NCI-H345 treated with DMSO at 0.1 percent for 48 hours (cell line): ENCODE data around the gene ZC3H8.
A peak's percentile ranks its signal among the peaks of the same experiment; 100 is the strongest.
"Not testable (repeated sequence)": the region's sequence is repeated elsewhere in the genome, so short reads cannot be mapped to it uniquely, and the experiment has no call there.

Experiments
- DNase-seq: peaks from one replicate; lab custom pipeline; 2025; ENCODE audit not compliant: unreplicated experiment; lab: John Stamatoyannopoulos, UW

Gene ZC3H8

DNA sequence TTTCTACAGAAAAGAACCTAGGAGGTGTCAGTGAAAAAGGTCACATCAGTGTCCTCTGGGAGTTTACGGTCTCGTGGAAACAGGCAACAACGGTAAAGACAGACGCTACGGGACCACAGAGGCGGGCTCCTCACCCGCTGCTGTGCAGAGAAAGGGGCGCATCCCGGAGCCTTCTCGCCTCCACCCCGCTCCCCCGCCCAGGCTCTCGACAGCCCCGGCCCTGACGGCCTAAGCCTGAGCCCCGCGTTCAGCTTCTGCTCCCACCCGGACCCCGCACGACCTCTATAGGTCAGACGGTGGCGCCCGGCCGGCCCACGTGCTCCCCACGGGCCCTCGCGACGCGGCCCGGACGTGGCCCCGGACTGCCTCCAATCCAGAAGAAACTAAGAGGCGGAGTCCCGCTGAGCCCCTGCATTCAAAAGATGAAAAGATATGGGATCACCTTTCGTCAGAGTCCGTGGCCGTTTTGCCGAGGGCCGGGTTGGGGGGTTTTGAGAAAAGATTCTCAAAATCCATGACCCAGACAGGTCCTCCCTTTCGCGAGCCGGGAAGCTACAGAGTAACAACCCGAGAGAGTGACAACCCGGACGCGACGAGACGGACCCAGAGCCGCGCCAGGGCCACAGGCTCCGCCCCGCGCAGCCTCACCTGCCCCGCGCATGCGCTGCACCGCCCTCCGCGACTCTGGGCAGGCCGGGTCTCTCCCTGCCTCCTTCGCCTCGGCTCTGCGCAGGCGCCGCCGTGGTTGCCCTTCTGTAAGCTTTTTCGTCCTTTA, at the start of gene ZC3H8:
ZC3H8 (minus strand) TSS at position 577 of the 775 bp plus-strand sequence; CDS start at position 516, 61 bp downstream.
- DNase-seq: peak; percentile 90

DNA sequence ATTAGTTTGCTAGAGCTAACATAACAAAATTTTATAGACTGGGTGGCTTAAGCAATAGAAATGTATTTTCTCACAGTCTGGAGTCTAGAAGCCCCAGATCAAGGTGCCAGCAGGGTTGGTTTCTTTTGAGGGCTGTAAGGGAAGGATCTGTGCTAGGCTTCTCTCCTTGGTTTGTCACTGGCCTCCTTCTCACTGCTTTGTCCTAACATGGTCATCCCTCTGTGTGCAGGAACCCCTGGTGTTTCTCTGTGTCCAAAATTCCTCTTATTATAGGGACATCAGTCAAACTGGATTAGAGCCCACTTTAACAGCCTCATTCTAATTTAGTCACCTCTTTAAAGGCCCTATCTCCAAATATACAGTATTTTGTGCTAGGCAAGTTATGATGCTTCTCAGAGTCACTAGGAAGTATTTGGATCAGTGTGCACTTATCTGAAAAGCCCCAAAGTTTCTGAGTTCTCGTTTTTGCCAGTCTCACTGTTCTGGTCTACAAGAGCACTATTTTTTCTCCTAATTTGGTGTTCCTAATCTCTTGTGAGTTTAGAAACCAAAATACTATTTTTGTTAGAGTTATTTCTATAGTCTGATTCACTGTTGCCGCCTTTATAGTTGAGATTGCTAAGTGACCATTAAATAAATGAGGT, 49.6 kb upstream of the ZC3H8 start:
- no peak for DNase-seq

DNA sequence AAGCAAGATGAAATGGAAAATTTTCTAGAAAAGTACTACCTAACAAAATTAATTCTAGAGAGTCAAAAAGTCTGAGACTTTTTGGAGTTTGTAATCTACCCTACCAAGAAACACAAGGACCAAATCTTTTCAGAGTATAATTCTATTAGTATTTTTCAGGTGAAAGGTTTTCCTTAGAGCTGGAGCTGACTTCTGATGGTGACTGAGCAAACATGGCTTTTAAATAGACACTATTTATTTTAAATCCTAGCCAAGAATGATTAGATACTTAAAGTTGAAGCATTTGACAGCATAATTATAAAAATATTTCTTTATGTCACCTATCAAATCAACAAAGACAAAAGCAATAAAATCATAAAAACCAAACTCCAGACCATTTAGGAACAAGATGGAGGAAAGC, 47.1 kb upstream of the ZC3H8 start:
- DNase-seq: no peak

DNA sequence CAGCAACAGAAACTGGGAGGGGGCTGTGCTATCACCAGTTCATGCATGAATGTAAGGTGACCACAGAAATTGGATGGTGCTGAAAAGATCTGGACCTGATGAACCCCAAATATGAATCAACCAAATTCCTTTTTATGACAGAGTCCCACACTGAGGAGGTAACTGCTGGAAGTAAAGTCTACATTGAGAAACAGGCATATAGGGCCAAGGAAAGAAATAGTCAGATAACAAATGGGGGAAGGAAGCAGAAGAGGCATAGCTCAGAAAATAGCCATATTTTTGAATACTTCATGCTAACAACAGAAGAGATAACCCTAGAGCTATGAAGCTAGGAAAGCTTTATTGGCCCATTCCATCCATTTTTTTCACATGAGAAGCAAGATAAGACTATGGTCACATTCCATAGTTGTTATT, 46.3 kb upstream of the ZC3H8 start:
- no peak for DNase-seq

DNA sequence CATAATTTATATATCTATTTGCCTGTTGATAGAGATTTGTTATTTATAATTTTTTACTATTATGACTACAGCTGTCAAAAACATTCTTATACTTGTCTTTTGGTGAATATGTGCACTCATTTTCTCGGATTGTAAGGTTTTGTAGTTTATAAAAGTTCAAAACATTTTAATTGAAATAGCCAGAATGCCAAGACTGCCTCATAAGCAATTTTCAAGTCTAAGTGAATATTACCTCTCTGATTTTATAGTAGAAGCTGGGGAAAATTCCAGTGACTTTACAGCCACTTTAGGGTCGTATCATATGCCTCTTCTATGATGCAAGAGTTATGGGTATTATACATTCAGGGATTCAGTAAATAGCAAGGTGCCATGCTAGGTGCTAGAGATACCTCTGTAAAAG, 41.6 kb upstream of the ZC3H8 start:
- no peak for DNase-seq

DNA sequence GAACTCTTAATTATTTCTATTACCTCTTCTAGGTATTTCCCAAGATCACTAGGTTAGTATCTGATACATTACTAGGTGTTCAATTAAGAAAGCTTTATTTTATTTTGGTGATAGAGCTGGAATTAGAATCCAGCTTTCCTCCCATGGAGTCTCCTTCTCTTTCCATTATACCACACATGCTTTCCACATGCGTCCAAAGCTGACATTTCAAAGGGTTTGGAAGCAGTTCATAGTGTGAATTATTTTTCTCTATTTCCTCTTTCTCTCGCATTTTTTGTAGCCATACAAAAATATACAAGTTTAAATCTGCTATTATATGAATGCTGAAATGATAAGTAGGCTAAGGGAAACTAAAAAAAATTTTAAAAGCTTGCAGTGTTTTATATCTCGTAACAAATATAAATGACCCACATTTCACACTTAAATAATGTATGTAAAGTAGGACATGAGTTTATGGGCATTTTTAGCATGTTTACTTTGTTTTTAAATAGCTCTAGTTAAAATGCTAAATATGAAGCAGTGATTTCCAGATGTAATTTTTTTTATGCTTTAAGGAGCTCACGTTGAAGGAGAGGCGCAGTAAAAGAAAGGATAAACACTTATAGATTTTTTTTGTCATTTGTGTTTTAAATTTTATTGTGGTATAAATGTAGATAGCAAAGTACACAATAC, 40.7 kb upstream of the ZC3H8 start:
- no peak for DNase-seq

DNA sequence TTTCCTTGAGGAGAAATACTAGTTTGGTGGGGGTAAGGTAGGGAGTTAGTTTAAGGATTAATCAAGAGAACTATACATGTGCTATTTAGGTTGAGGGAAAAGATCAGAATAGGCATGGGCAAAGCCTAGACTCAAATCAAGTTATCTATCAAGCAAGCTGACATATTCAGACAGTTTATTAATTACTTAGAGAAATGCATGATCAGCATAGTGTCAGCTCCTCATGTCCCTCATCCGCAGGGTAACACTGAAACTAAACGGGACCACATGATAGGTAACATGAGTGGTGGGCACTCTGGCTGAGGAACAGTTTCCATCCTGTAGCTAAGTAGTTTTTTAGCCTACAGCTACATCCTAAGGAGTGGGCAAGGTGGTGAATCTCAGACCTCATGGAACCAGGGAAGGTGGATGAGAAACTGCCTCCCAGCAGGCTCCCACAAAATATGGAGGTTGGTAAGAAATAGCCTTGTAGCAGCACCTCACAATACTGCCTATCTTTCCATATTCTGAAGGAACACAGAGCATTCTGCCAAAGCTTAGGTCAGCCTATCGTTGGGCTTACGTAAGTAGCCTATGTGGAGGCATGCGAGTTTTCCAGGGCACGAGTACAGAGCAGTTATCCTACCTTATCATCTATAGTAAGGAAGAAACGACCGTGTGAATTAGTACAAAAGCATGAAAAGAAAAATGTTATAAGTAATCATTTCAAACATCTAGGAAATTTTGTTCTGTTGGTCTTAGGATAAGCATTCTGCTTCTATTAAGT, 39.0 kb upstream of the ZC3H8 start:
- DNase-seq: no peak

DNA sequence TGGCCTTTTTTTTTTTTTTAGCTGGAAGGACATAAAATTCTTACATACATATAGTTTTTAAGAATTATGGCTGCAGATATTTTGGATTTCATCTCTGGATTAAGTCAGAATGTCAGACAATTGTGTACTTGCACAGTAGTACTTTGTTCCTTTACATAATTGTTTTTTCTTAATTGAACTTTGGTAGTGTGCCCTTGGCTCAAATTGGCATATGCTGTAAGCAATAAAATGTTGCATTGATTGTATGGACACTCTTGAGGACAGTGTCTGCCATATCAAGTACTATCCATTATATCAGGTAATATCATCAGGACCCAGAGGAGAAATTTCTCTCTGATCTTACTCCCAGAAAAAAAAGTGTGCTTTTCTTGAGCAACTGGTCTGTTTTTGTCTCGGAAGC, 35.8 kb upstream of the ZC3H8 start:
- no peak for DNase-seq

DNA sequence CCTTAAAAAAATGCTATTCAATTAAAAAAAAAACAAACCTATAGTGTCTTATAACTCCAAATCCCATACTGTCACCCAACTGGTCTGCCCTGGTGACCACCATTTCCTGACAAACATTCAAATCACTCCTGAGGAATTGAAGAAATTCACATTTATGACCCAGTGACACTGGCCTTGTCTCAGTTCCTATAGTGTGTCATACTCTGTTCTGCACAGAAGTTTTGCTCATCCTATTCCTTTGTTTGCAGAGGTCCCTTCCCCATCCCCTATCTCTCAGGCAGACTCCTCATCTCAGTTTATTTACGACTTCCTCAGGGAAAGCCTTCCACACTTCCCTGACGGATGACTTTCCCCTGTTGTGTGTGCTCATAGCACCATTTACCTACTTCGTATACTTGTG, 35.2 kb upstream of the ZC3H8 start:
- DNase-seq: no peak

DNA sequence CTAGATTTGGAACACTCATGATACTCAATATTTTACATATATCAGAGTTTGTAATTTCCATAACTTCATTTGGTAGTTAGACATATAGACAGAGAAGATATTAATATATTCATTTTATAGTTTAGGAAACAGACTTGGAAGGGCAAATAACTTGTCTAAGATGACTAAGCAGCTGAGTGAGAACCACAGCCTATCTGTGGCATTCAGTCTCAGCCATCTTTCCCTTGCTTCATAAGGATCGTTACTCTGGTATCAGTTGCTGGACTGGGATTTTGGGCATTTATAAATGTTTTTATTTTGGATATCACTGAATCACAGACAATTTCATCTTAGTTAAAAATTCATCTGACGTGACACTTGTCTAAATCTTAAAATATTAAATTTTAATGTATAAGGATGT, 28.7 kb upstream of the ZC3H8 start:
- not testable (repeated sequence) for DNase-seq

DNA sequence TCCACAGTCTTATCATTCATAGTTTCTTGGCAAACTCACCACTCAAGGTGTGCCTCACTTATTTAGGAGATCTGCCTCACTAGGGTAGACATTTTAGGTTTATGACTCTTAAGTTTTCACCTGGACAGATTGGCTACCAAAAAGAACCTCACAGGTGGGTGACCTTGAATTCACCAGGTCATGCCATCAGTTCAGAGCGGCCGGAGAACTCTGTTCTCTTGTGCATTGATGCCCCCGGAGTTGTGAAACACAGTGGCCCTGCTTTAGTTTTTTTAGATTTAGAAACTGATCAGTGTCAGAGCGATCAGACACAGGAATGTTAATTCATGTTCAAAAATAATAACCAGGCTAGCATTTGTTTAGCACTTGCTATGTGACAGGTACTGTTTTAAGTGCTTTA, 27.2 kb upstream of the ZC3H8 start:
- DNase-seq: not testable (repeated sequence)

DNA sequence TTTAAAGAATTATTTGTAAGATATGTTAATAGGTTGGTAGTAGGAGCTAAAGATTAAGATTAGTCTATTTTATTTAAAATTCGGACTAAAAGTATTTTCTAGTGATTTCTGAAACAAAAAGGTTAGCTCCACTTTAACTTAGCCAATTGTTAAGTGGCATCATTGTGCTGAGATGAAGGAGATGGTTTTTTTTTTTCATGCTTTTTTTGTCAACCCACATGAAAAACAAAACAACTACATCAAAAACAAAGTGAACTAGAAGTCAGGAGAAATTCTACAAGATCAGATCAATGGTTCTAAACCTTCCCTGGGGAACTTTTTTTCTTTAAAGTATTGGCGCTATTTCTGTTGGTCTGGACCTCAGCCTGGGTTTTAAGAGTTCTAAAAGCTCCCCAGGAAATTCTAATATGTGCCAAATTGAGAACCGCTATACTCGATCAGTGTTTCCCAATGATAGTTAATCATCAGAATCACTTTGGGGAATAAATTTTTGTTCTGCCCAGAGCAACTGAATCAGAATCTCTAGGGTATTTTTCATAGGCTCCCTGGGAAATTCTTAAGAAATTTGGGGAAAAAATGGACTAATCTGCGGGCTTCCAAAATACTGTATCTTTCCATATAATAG, 22.9 kb upstream of the ZC3H8 start:
- no peak for DNase-seq

DNA sequence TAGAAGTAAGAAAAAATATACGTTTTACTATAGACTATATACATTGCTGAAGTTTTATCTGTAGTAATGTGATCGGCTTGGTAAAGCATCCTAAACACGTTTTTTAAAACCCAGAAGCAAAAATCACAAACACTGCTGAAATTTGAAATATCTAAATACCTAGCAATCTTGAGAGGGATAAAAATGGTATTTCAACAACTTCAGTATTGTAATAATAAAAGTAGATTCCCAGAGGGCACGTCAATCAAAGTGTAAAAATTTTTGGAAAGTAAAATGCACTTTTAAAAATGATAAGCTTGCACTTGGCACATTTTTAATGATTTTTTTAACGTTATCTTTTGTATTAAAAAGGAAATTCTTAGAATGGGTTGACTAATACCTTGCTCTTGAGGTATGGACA, 22.1 kb upstream of the ZC3H8 start:
- DNase-seq: no peak

DNA sequence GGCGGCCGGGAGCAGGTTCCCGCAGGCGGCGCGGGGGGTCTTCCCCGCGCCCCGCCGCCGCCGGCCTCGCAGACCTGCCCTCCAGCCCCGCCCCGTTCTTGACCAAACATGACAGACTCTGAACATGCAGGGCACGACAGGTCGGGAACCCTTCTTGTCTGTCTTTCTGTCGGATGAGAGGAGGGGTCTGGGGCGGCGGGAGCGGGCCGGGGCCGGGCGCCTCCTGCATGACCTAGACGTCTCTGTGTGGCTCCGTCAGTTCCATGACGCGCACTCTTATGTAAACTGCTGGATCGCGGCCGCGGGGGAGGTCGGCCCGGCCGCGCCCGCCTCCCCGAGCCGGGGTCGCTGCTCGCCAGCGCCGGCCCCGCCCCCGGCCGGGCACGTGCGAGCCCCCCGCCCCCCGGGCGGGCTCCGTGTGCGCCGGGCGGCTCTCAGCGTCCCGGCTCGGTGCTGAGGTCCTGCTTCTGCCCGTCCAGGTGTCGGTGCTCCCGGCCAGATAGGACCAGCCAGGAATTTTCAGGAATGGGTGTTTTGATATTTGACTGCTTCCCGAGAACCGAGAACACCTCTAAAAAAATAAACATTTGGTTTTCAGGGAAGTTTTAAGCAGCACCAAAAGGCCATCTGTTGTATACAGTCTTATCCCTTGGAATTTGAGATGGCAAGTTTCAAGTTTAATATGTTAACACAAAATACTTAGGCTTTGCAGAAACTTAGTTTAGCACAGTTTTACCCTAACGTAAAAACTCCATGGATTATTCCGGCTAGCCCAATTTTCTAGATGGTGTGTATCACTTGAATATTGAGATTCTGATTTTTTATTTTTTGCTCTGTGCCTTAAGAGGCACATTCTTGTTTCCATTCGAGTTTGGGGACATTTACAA, 21.3 kb upstream of the ZC3H8 start:
- DNase-seq: peak; percentile 63

DNA sequence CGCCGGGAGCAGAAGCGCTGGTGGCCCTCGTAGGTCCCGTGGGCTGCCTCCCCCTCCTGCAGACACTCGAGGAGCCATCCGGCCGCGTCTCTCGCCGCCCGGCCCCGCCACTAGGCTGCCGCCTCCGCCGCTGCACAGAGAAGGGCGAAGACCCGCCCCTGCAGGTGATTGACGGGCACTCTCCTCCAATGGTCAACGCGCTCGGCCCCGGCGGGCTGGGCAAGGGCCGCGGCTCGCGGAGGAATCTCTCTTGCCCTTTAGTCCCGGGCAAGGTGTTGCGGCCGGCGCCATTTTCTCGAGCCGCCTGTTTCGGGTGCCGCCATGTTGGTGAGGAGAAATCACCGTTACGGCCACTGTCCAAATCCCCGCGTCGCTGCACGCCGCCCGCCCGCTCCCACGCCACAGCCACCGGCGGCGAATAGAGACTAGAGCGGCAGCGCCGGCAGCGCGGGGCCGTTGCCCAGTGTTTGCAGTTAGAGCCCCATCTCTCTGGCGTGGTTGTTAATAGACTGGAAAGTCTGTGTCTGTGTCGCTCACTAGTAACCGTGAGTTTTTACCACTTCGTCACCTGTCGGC, 20.6 kb upstream of the ZC3H8 start, which contains the start of gene ZC3H6:
ZC3H6 (plus strand) TSS at position 287 of the 576 bp plus-strand sequence. CDS start 398 bp downstream, outside the sequence.
- DNase-seq: peak; percentile 90

DNA sequence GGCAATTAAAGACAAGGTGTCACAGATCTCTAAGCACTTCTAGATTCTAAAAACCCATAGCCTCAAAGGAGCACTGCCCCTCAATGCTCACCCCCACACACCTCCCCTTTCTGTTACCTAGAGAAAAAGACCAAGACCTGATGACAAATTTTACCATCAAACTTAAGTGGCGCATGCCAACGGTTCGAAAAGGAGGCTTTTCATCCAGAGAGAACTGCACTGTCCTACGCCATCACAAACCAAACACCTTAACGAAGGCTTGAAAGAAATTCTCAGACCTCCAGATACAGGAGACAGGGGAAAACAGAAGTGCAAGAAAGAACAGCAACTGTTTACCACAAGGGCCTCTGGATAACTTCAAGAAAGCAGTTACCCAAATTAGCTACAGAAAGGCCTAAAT, 18.5 kb upstream of the ZC3H8 start:
- DNase-seq: no peak

DNA sequence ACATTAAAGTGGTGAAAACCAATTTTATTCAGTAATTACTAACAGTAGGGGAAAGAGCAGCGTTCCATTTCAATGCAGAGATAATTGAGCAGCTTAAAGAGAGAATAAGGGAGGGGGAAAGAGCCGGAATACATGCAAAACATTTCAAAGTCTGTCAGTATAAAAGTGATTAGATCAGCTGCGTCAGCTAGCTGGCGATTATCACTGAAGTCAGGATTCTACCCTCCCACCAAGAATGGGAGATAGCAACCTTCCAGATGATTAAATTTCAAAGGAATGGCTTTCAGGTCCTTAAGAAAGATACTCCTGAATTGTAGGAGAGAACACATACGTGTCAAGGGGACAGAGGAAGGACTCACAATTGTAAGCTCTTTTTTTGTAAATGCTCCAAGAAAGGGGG, 17.8 kb upstream of the ZC3H8 start:
- no peak for DNase-seq

DNA sequence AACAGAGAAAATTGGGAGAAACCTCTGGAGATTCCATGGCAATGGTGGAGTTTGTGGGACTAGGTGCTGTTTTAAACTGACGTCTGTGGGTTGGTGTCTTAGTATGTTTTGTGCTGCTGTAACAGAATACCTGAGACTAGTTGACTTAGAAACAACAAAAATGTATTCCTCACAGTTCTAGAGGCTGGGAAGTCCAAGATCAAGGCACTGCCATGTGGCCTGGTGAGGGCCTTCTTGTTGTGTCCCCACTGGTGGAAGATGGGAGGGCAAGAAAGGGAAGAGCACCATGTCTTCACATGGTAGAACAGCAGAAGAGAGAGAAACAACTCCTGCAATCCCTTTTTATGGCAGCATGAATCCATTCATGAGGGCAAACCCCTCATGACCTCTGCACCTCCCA, 13.7 kb upstream of the ZC3H8 start:
- DNase-seq: no peak

DNA sequence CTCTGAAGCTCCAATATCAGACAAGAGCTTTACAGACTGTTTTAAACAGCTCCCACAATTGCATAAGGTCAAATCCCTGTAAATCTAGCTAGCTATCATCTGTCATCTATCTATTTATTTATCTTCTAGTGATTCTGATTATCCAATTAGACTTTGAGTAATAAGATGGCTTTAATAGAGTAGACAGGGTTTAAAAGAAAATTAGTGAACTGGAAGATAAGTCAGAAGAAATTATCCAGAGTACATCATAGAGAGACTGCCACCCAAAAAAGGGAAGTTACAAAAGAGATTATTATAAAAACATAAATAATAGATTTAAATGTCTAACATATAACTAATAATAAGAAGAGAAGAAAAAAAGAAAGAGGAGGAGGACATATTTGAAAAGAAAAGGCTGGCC, 8.0 kb upstream of the ZC3H8 start:
- no peak for DNase-seq

DNA sequence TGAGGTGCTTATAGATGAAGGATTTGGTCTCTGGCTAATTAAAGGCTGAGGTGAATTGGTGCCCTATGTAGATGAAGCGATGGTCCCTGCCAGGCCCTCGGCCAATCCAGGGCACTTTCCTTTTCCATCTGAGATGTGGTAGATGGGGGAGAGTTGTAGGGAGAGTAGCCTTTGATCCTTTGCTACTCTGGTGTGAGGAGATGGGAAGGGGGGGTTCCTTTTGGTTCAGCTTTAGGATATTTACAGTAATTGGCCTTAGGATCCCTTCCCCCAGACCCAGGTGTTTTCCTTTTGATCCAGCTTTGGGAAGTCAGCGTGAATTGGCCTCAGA, 5.4 kb upstream of the ZC3H8 start:
- no peak for DNase-seq
